T-helper 9 cell (primary cell): ENCODE measurements around the gene LRRC55.

Experiments used
- DNase-seq: peaks from one replicate; pipeline ENCODE4 v3.0.0-alpha.2; 2020

LRRC55 gene

DNA sequence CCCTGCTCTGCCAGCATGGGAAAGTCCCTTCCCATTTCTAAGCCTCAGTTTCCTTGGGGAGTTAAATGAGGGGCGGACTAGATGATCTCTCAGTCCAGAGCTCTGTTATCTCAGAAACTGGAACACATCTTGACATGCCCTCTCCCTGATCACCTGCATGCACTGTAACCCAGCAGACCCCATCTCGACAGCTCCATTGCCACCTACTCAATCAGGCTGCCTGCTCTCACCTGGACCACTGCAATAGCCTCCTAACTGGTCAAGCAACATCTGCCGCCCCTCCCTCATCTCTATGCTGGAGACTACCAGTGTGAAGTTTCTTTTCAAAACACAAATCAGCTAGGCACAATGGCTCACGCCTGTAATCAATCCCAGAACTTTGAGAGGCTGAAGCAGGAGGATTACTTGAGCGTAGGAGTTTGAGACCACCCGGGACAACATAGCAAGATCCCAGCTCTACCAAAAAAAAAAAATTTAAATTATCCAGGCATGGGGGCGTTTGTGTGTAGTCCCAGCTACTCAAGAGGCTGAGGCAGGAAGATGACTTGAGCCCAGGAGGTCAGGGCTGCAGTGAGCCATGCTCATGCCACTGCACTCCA is 22.2 kb downstream of the LRRC55 start:
- no peak for DNase-seq

DNA sequence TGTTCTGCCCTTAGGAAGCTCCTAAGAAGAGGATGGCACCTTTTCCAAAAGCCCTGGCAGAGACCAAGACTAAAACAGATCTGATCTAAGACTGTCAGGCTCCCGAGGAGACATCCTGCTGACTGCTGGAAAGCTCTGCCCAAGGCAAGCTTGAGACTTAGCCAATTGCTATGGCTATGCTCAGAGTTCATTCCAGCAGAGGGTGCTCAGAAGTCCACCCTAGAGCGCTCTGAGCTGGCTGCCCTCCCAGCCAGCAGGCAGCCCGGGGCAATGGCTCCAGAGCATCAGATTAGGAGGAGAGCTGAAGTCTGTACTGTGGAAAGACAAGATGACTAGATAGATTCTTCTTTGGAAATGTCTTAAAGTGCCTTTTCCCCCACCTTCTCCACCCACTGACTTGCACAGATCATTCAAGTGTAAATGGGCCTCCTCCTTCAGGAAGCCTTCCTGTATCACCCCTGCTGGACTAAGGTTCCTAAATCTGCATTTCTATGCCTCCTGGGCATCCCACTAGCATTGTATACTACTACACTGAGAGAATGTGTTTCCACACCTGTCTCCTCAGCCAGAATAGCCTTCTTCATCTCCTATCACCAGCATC is 23.4 kb downstream of the LRRC55 start:
- DNase-seq = no peak

DNA sequence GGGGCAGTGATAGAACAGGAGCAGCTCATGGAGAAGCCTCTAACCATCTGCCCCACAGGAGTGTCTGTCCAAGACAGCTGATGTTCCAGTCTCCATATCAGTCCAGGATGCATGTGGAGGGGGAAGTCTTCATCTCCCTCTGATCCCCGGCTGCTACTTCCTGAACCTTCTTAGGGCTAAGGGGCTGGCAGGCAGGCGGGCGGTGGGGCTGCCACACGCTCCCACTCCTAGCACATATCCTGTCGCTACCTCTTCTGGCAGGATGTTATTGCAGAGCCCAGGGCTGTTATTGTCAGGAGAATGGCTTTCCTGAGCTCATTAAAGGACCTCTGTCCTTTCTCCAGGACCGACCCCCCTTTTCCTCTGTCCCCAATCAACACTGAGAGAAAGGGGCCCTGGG is 25.4 kb downstream of the LRRC55 start:
- no peak for DNase-seq

DNA sequence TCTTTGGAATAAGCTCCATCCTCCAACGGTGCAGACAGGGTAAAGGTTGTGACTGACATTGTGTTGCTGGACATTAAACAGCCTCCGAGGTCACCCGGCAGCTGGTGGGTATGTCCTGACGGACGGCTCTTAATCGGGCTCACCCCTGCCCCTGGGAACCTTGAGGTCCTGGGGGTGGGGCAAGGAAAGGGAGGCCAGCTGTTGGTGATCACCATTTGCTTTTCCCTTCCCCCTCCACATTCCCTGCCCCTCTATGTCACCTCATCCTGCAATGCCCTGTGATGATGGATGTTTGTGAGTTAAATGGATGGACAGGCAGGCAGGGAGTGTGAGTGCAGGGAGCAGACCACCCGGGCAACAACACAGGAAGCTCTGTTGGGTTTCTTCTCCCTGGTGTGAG is 29.0 kb downstream of the LRRC55 start:
- no peak for DNase-seq

DNA sequence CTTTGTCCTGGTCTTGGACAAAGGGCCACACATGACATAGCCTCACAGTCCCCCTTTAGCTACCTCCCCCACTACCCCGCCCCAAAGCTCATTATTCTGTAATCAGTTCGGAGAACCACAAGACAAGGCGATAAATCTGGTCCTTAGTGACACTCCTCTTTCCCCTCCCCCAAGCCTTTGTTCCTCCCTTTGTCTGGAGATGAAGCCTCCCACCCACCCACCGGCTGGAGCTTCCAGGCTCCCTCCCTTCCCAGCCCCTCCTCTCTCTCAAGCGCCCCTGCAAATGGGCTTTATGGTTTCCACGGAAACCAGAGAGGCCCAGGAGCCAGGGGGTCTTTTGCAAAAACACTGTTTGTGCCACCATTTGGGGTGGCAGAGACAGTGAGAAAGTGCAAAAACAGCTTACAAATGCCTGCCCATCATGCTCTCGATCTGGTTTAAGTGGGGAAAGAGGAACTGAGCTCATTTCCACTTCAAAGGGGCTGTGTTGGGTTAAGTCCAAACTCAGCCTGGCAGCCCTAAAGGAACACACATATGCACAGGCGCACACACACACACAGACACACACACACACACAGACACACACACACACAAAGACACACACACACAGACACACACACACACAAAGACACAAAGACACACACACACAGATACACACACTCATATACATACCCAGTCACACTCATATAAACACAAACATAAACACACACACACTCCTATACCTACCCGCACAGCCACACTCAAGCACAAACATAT is 31.8 kb downstream of the LRRC55 start:
- no peak for DNase-seq

DNA sequence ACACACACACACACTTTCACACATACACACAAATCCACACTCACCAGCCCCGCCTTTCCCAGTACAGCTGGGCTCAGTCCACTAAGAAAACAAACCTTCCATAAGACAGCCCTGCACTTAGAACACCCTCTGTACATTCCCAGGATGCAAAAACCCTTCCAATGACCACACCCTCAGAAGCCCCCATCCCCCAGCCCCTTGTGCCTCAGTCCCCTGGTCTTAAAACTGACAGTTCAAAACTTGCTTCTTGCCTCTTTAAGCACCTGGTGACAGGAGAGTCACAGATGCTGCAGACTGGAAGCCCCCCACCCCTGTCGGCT is 32.3 kb downstream of the LRRC55 start:
- DNase-seq = no peak

DNA sequence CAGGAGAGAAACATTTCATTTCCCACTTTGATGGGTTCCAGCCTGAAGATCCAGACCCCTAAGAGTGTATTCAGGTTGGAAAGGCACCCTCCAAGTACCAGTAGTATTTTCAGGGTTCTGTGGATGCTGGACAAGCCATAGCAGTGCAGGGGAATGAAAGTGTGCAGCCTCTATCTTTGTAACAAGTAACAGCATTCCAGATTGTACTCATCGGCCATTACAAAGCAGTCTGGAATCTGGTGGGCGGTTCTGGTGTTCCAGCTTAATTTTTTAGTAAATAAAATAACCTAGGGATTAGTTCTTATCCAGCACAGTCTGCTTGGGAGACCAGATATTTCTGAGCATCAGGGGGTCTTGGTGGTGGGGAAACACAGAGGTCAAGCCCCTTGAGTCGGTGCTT is 32.7 kb downstream of the LRRC55 start:
- DNase-seq = no peak

DNA sequence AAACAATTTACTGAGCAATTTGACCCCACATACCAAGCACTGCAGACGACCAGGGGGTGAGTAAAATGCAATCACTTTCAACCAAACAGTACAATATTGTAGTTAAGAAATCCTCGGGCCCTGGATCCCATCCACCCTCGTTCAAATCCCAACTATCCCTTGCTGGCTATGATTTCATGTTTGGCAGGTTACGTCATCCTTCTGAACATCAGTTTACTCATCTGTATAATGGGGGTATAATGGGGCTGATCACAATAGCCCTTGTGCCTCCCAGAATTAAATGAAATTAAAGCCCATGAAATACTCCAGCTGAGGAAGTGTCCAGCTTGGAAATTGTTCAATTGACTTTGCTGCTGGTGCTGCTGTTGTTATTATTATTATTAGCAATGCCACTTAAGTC is 34.7 kb downstream of the LRRC55 start:
- no peak for DNase-seq

DNA sequence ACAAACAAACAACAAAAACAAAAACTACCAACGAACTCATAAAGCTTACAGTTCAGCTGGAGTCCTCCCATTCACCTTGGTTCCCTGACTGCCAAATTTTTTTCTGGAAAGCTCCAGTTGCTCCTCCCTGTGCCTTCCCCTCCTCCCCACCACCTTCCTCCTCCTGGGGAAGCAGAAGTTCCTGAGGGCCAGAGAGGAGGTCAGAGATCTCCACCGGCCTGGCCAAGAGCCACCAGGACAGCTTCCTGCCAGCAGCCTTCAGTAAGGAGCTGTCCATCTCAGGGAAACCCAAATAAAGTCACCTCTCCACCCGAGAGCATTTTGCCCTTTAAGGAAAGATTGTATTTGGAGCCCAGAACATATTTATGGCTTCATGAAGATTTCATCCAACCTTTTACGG is 35.3 kb downstream of the LRRC55 start:
- no peak for DNase-seq

DNA sequence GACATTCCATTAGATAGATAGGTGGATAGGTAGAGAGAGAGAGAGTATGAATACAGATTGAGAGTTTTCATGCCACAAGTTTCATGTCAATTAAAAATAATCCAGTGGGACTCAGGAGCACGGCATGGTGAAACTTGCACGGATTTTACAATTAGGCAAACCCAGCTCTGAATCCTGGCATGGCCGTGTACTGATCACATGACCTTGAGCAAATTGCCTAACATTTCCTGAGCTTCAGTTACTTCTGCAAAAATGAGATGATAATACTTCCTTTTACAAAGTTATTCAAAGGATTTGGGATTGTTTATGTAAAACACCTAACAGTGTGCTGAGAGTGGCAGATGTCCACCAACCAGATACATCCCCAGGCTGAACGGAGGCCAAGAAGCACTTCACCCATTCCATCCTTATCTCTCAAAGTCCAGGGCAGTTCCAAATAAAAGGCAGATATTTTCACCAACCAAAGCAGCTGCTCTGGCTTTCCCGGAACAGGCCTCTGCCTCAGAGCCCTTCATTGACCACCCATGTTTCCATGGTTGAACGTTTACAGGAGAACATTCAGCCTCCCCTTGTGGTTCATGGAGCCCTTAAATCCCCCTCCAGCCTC is 37.4 kb downstream of the LRRC55 start:
- no peak for DNase-seq

DNA sequence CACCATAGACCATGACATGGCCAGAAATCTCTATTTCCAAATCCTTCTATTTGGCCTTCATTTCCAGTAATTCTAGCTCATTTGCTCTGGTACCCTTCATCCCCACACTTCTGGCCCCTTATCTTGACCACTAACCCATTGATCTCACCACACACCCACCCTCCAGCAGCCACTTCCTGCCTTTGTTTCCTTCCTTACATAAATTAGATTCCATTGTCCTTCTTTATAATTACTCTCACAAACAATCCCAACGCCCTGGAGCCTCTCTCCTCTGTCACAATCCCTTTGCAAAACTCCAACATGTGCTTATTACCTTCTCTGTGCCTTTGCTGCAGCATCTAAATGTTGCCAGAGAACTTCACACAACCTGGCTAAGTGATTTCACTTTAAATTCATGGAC is 40.5 kb downstream of the LRRC55 start:
- DNase-seq = no peak

DNA sequence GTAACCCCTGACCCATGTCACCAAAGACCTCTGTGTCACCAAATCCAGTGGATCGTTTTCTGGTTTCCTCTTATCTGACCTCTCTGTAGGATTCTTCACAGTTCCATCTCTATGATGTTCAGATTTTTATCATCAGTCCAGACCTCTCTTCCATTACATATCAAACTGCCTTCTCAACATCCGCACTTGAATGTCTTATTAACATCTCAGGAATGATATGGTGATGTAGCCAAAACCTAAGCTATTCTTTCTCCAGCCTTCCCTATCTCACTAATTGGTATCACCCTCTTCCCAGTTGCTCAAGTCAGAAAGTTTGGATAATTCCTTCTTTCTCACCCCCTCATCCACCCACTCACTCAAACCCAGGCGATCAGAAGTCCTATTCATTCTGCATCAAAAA is 41.8 kb downstream of the LRRC55 start:
- DNase-seq = no peak

DNA sequence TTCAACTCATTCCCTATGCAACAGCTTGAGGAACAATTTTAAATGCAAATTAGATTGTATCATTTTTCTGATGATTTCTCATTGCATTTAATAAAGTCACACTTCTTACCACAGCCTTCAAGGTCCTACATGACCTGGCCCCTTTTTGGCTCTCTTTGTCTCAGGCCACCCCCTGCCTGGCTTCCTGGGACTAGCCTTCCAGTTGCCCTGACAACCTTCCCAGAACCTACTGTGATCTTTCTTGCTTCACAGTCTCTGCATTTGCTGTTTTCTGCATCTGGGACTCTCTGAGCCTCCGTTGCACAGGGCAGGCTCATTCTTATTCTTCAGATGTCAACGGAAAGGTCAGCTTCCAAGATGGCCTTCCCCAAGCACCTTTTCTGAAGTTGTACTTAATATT is 42.4 kb downstream of the LRRC55 start:
- no peak for DNase-seq

DNA sequence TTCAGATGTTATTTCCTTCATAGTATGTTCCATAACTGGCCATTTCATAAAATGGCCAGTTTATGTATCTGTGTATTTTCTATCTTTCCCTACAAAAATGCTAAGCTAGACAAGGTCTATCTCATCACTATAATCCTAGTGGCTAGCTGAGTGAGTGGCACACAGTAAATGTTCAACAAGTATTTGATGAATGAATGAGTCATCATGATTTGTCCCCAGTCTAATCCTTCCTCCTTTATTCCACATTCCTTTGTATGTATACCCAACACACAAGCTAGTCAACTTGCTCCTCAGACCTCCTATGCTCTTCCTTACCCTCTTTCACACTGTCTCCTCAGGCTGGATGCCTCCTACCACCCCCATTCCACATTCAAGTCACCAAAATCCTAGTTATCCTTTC is 42.8 kb downstream of the LRRC55 start:
- no peak for DNase-seq

DNA sequence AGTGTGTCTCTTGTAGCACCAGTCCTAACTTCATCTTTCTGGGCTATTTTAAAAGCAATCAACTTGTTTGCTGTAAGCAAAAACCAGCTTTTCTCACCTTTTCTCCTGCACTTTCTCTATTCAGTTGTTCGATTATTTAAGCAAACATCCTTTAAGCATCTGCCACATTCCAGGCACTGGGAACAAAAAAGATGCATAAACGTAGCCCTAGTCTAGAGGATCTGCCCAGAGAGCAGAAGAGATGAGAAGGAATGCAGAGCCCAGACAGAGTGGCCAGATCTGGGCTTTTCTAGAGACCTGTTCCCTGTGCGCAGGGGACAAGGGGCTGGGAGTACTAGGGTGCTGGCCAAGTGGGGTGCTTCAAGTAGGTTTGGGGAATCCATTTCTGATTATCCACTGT is 46.8 kb downstream of the LRRC55 start:
- no peak for DNase-seq

DNA sequence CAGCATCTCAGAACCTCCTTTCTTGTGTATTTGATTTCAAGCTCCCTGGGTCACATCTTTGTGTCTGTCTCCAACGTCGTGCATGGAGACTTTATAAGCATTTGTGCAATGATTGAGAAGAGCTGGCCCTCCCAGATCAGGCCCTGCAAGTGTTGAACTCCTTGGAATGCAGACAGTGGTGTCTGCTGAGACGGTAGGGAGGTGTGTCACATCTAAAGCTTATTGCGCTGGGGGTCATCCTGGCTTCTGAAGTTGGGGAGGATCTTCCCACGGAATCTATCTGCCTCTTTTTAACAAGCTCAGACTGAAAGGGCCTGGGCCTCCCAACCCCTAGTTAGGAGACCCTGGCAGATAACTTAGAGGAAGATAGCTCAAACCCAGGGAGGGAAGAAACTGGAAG is 48.6 kb downstream of the LRRC55 start:
- no peak for DNase-seq

DNA sequence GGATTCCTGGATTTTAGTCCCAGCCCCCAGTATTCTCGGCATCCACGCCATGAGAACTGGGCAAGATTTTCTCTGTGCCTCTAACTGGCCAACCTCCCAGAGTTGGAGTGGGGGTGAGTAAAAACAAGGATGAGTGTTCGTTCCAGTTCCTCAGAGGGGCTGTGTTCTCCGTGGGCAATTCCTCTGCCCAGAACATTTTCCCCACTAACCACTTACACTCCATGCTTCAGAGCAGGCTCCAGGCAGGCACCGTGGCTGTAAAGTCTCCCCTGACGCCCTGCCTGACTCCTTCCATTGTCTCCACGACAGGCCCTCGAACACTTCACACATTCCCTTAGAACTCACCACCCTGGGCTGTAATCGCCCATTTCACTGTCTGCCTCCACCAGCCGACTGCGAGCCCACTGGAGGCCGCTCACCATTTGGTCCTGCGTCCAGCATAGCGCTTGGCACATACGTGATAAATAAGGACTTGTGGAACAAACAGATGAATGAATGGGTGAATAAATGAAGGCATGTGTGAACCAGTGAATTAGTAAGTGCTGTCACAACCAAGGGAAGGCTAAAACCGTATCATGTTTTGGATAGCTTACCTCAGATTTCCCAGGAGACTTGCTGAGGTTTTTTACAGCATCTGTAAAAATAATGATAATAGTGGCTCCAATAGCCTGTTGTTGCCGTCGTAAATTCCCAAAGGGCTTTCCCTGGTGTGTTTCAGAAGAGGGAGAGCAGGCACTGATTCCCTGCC is 49.2 kb downstream of the LRRC55 start:
- DNase-seq = no peak

DNA sequence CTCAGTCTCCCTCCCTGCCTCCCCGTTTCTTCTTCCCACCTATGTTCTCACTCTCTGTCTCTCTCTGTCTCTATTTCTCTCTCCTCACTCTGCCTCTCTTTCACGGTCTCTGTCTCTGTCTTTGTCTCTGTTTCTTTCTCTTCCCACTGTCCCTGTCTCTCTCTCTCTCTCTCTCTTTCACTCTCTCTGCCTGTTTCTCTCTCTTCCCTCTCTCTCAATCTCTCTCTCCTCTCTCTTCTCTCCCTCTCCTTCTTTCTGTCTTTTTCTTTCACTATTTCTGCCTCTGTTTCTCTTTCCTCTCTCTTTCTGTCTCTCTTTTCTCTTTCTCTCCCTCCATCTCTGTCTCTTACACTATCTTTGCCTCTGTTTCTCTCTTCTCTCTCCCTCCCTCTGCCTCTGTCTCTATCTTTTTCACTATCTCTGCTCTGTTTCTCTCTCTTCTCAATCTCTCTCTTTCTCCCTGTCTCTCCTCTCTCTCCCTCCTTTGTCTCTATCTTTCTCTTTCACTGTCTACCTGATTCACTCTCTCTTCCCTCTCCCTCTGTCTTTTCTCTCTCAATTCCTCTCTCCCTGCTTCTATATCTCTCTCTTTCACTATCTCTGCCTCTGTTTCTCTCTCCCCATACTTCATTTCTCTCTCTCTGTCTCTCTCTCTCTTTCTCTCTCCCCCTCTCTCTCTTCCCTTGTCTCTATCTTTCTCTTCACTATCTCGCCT is 49.9 kb downstream of the LRRC55 start:
- DNase-seq = no peak

DNA sequence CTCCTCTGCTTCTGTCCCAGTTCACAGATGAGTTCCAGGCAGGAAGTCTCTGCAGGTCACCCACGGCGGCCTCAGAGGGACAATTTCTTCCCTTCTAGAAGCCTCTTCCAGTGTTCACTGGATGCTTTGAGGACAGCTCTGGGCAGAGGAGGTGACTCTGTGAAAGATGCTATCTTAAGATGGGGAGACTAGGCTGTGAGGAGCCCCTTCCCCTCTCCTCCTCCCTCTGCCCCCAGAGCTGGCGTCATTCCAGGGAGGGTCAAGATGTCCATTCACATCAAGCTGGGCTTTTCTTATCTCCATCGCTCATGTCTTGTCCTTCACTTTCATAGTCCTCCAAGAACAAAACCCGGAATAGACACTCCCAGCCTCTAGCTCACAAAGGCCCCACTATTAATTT is 51.9 kb downstream of the LRRC55 start:
- no peak for DNase-seq

DNA sequence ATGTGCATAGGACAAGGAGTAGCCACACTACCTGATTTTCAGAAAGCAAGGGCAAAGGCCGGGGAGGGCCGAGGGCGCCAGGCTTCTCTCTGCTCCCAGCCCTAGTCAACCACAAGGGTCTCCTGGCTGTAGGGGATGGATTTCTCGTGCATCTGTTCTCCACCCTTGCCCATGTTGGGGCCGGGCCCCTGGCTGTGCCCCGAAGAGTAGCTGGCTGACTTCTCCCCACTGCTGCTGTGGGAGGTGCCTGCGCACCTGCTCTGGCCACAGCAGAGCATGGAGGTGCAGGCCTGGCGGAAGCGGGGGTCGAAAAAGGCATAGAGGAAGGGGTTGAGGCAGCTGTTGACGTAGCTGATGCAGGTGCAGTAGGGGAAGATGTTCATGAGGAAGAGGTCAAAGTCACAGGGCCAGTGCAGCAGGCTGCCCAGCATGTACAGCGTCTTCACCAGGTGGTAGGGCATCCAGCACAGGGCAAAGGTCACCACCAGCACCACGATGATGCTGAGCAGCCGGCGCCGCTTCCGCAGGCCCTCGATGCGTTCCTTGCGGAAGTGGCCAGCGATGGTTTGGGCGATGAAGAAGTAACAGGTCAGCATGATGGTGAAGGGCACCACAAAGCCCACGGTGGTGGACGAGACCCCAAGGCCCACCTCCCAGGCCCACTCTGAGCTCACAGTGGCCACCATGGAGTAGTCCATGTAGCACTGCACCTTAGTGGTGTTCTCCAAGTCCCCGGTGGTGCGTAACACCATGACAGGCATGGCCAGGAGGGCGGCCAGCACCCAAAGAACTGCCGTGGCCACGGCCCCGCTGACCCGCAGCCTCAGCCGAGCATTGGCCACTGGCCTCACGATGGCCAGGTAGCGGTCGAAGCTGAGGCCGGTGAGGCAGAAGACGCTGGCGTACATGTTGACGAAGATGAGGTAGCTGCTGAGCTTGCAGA is 54.3 kb downstream of the LRRC55 start:
- DNase-seq = no peak

DNA sequence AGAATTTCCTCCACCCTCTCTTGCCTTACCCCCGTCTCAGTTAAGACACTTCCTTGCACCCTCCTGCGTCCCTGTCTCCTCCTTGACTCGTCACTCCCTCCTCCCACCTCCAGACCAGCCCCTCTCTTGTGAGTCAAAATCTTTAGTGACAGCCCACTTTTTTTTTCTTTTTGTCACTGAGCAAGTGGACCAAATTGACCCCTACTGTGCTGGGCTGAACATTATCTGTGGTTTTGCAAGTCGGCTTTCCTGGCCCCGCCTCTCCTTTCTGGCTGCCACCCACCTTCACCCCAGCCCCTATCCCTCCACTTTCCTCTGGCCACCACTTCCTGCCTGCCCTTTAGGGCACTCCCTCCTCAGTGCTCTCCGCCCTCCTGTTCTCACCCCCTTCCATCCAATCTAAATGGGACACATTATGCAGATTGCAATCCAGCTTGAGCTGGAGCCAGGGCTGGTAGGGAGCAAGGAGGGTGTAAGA is 55.5 kb downstream of the LRRC55 start, which contains the start of gene APLNR:
Gene APLNR (minus strand): TSS at position 47 of the 478 bp plus-strand sequence. CDS start 246 bp downstream, outside the sequence.
- DNase-seq = no peak
